Subcutaneous adipose tissue (tissue), 4 donors: ENCODE results near the gene TMA7B. TPM values are rescaled to one million over a fixed set of nuclear protein-coding genes. Genes with fewer than 3 reads are reported as not detected.

Source experiments
- total RNA-seq, 4 donors: library from RNA; depleted of rRNA; stranded (reverse); fragments of >200 nt; gene quantifications; one replicate each; pipeline ENCODE4 v1.1.0, GENCODE V29; 2016
- TF ChIP-seq, protein P1 (sequence below): fragments of 450-650 bp; IDR thresholded peaks from one replicate; pipeline ENCODE4 v1.5.1; 2016; ENCODE audit warnings: low read depth, mild to moderate bottlenecking, control low read depth, antibody characterized with exemption, moderate library complexity

TMA7B gene
- total RNA-seq, 4 donors from 2014 or later: not detected

GRCh38 chr22:39988386-39989114 lies 28.4 kb downstream of the TMA7B start:
- TF ChIP-seq, protein P1, sequence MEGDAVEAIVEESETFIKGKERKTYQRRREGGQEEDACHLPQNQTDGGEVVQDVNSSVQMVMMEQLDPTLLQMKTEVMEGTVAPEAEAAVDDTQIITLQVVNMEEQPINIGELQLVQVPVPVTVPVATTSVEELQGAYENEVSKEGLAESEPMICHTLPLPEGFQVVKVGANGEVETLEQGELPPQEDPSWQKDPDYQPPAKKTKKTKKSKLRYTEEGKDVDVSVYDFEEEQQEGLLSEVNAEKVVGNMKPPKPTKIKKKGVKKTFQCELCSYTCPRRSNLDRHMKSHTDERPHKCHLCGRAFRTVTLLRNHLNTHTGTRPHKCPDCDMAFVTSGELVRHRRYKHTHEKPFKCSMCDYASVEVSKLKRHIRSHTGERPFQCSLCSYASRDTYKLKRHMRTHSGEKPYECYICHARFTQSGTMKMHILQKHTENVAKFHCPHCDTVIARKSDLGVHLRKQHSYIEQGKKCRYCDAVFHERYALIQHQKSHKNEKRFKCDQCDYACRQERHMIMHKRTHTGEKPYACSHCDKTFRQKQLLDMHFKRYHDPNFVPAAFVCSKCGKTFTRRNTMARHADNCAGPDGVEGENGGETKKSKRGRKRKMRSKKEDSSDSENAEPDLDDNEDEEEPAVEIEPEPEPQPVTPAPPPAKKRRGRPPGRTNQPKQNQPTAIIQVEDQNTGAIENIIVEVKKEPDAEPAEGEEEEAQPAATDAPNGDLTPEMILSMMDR: no peak

DNA sequence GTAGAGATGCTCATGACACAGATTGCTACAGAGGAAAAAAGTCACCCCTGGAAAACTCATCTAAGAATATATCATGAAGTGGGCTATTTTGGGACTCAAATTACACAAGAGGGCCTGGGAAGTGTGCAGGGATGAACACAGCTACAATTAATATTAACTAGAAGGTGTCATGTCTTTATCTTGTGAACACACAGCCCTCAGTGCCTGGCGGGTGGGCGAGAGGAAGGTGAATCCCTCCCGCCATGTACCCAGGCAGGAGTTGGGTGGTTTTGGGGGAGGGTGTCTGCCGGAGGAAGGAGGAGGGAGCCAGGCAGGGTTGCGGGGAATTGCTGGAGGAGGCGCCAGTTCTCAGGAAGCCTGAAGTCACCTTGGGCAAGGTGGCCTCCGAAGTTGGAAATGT lies 29.4 kb downstream of the TMA7B start:
- TF ChIP-seq, protein P1: no peak

DNA sequence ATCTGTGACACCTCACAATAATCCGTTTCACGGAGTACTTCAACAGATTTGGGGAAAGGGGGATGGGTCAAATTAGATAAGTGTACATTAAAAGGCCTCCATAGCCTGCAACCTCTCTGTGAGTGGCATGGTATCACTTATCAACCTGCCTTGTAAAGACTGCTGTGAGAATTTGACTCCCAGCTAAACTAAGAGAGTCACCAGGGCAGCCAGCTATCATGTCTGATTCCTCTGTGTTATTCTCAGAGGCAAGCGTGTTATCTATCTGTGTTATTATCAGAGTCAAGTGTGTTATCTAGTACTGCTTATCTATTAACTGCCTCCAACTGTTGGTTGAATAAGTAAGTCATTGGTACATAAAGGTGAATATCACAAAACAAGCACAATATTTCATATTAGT lies 30.5 kb downstream of the TMA7B start:
- TF ChIP-seq, protein P1: no peak

DNA sequence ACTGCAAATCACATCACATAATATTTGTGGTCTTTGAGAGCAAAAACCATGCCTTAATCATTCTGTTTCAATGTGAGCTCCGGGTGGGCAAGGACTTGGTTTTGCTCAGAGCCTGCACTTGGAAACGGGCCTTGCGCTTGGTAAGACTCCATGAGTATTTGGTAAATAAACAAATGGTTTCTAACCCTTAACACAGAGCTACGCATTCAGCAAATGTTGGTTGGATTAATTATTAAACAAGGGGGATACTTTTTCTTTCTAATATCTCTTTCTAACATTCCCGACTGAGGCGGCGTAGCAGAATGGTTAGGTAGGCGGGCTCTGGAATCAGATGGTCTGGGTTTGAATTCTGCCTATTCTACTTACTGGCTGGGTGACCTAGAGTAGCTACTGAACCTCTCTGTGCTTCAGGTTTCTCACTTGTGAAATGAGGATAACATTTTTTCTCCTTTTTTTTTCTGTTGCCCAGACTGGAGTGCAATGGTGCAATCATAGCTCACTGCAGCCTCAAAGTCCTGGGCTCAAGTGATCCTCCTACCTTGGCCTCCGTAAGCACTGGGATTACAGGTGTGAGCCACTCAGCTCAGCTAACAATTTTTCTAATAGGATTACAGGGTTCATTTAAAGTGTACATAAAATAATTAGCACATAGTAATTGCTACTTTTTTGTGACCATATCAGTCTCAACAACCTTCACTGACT lies 31.1 kb downstream of the TMA7B start:
- TF ChIP-seq, protein P1: no peak

GRCh38 chr22:39992088-39992826 lies 32.1 kb downstream of the TMA7B start:
- TF ChIP-seq, protein P1: no peak

- TF ChIP-seq, protein P1: no peak
These were observed 33.9 kb downstream of the TMA7B start for GRCh38 chr22:39994041-39994565.
